NOMO-1 treated with DMSO at 0.1 percent for 48 hours (cell line): ENCODE data around the gene FANCL.
"Not testable (repeated sequence)": the region's sequence is repeated elsewhere in the genome, so short reads cannot be mapped to it uniquely, and the experiment has no call there.

ENCODE experiments used
- DNase-seq: peaks from one replicate; lab custom pipeline; 2025; ENCODE audit not compliant: unreplicated experiment; lab: John Stamatoyannopoulos, UW

Gene FANCL

DNA sequence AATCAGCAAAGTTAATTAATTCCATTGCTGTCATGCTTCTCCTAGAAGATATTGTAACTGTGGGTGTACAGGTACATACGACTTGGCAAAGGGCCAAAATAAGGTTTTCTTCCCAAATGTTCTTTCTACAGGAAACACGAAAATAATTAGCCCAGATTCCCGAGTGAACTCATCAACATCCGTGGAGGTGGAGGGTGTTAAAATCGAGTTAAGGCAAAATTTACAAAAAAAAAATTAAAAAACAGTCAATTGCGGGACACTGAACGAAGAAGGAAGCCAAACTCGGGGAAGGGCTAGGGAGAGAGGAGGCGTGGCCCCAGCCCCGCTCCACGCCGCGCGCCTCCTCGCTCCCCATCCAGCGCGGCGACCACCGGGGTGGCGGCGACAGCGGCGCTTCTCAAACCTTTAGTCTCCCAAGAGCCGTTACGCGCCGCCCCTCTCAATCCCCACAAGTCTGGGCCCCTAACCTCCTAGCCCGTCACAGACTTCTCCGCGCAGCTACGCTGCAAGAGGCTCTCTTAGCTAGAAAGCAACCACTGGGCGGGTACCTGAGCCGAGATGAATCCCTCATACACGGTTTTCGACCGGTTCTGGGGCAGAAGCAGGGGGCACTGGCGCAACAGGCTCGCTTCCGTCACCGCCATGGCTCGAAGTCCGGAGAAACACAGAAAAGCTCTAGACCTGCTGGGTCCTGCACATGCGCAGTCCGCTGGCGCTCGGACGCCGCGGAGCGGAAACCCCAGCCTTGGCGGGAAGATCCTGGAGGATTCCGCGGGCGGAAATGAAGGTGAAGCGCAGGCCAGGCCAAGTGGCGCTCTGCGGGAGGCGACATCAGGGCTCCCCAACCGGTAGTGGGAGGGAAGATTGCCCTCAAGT, at the start of gene FANCL:
FANCL (minus strand) TSS at position 656 of the 876 bp plus-strand sequence; CDS start at position 644, 12 bp downstream.
- DNase-seq = peak; percentile 54

DNA sequence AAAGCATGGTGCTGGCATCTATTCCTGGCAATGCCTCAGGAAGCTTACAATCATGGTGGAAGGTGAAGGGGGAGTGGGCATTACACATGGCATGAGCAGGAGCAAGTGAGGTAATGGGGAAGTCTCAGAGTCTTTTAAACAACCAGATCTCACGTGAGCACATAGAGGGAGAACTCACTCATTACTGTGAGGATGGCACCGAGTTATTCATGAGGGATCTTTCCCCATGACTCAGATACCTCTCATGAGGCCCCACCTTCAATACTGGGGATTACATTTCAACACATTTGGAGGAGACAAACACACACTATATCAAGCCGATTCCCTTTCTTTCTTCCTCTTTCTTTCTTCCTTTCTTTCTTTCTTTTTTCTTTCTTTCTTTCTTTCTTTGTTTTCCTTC, 47.9 kb upstream of the FANCL start:
- DNase-seq = no peak

DNA sequence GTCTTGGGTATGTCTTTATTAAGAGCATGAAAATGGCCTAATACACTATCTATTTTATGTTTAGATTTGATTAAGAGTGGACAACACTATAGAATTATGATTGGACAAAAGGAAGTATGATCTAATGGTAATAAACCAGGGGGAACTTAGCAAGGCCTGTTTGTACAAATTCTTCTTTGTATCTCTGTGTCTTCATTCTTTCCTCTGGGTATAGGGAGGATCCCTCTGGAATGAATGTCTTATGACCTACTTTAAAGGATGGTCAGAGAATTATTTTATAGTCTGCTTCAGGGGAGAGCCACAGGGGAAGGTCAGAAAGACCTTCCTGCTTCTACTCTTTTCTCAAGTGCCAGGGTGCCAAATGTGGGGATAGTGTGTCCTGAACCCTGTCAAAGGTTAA, 42.8 kb upstream of the FANCL start:
- DNase-seq = no peak

- not testable (repeated sequence) for DNase-seq
Observed at GRCh38 chr2:58275144-58275543, 34.0 kb upstream of the FANCL start.

- DNase-seq = no peak
Observed at GRCh38 chr2:58271826-58272225, 30.7 kb upstream of the FANCL start.

GRCh38 chr2:58268685-58269084, 27.6 kb upstream of the FANCL start:
- DNase-seq = no peak

- no peak for DNase-seq
Observed at GRCh38 chr2:58266211-58266610, 25.1 kb upstream of the FANCL start.

GRCh38 chr2:58261209-58261608, 20.1 kb upstream of the FANCL start:
- no peak for DNase-seq

- not testable (repeated sequence) for DNase-seq
Observed at GRCh38 chr2:58258456-58258855, 17.3 kb upstream of the FANCL start.

- DNase-seq = not testable (repeated sequence)
Observed at GRCh38 chr2:58251331-58252201, 10.4 kb upstream of the FANCL start.

DNA sequence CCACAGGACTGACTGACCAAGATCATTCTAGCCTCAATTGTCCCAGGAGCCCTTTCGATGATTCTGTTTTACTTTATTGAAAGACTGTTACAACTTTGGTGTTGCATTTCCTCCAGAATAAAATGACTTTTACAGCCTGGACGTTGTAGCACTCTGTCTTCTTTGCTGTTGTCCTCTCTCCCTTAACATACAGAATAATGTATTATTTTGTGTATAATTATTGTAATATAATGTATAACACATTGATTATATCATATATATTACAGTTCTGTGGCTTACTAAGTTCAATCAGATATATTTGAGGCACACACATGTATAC, 380 bp upstream of the FANCL start:
- no peak for DNase-seq

DNA sequence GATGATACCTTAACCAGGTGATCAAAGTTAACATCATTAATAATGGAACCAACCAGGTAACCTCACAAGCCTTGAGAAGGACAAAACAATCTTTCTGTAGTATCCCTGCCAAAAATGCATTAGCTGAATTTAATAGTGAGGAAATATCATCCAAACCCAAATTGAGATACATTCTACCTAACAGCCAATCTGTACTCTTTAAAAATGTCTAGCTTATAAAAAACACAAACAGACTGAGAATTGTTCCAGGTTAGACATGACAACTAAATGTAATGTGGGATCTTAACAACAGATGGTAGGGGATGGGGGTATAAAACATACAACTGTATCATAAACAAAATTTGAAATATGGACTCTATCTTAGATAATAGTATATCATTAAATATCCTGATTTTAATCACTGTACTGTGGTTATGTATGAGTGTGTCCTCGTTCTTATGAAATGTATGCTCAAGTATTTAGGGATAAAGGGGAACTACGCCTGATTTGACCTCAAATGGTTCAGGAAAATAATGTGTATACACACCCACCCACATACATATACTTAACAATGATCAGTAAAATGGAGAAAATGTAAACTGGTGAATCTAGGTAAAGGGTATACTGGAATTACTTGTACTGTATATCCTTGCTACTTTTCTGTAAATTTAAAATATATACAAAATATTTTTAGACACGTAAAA, 1.7 kb downstream of the FANCL start:
- no peak for DNase-seq

GRCh38 chr2:58237741-58238140, 3.4 kb downstream of the FANCL start:
- DNase-seq = no peak

- no peak for DNase-seq
Observed at GRCh38 chr2:58235984-58236383, 5.1 kb downstream of the FANCL start.

DNA sequence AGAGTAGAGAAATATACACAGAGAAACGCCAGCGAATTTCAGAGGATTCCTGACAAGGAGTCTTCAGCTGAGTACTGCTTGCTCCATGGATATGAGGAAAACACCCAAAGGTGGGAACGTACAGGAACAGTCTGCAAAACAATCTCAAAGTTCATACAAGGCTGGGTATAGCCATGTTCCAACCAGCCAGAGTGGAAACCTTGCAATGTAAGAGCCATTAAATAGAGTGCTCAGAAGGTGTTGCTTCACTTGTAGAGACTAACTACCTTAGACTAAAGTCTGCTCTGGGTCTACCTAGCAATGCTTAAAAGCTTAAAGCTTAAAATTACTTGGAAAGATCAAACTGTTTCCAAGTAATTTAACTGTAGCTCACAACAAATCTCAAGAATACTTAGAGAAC, 6.0 kb downstream of the FANCL start:
- no peak for DNase-seq

DNA sequence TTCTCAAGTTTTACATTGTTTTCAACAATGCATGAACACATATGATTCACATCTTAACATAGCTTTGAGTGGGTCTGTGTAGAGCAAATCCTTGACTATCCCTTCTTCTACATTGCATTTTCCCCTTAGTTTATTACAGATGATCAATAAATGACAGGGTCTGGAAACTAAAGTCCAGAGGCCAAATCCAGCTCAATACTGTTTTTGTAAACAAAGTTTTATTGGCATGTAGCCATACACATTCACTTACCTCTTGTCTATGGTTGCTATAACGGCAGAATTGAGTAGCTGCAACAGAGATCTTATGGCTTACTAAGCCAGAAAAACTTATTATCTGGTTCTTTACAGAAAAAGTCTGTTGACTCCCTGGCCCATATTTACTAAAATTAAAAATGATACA, 12.8 kb downstream of the FANCL start:
- no peak for DNase-seq

- no peak for DNase-seq
Observed at GRCh38 chr2:58227171-58227917, 13.8 kb downstream of the FANCL start.

- no peak for DNase-seq
Observed at GRCh38 chr2:58221909-58222308, 19.2 kb downstream of the FANCL start.

- DNase-seq = no peak
Observed at GRCh38 chr2:58215429-58215828, 25.7 kb downstream of the FANCL start.

GRCh38 chr2:58210951-58211568, 30.1 kb downstream of the FANCL start:
- DNase-seq = not testable (repeated sequence)
